ENCODE results near the gene HOXB1.

Gene HOXB1

GRCh38 chr17:48567646-48568354 lies 37.0 kb upstream of the HOXB1 start:
- no peak for DNase-seq (ENCODE audit: low read depth, low spot score)

GRCh38 chr17:48567209-48567608 lies 36.4 kb upstream of the HOXB1 start:
- no peak for DNase-seq (ENCODE audit: low read depth, low spot score)

- DNase-seq (ENCODE audit: low read depth, low spot score) = no peak
Observed at GRCh38 chr17:48566717-48567116, 35.9 kb upstream of the HOXB1 start.

- DNase-seq (ENCODE audit: low read depth, low spot score) = no peak
Observed at GRCh38 chr17:48565925-48566710, 35.3 kb upstream of the HOXB1 start.

GRCh38 chr17:48565022-48565554 lies 34.3 kb upstream of the HOXB1 start:
- no peak for DNase-seq (ENCODE audit: low read depth, low spot score)

- no peak for DNase-seq (ENCODE audit: low read depth, low spot score)
Observed at GRCh38 chr17:48564188-48565021, 33.6 kb upstream of the HOXB1 start.

- no peak for DNase-seq (ENCODE audit: low read depth, low spot score)
Observed at GRCh38 chr17:48563867-48564187, 33.0 kb upstream of the HOXB1 start.

- DNase-seq (ENCODE audit: low read depth, low spot score) = no peak
Observed at GRCh38 chr17:48563385-48563838, 32.6 kb upstream of the HOXB1 start.

GRCh38 chr17:48562934-48563333 lies 32.1 kb upstream of the HOXB1 start:
- DNase-seq (ENCODE audit: low read depth, low spot score) = no peak

- DNase-seq (ENCODE audit: low read depth, low spot score) = no peak
Observed at GRCh38 chr17:48561884-48562810, 31.3 kb upstream of the HOXB1 start.

GRCh38 chr17:48559840-48560817 lies 29.3 kb upstream of the HOXB1 start:
- DNase-seq (ENCODE audit: low read depth, low spot score) = no peak

GRCh38 chr17:48559122-48559839 lies 28.5 kb upstream of the HOXB1 start:
- DNase-seq (ENCODE audit: low read depth, low spot score) = no peak

- DNase-seq (ENCODE audit: low read depth, low spot score) = no peak
Observed at GRCh38 chr17:48558831-48559121, 28.0 kb upstream of the HOXB1 start.

GRCh38 chr17:48558057-48558830 lies 27.4 kb upstream of the HOXB1 start:
- DNase-seq (ENCODE audit: low read depth, low spot score) = no peak

- DNase-seq (ENCODE audit: low read depth, low spot score) = no peak
Observed at GRCh38 chr17:48556576-48557401, 26.0 kb upstream of the HOXB1 start.

- DNase-seq (ENCODE audit: low read depth, low spot score) = no peak
Observed at GRCh38 chr17:48556229-48556575, 25.4 kb upstream of the HOXB1 start.
